ENCODE measurements around the gene TMEM131.
"Not testable (repeated sequence)": the region's sequence is repeated elsewhere in the genome, so short reads cannot be mapped to it uniquely, and the experiment has no call there.

TMEM131 gene

DNA sequence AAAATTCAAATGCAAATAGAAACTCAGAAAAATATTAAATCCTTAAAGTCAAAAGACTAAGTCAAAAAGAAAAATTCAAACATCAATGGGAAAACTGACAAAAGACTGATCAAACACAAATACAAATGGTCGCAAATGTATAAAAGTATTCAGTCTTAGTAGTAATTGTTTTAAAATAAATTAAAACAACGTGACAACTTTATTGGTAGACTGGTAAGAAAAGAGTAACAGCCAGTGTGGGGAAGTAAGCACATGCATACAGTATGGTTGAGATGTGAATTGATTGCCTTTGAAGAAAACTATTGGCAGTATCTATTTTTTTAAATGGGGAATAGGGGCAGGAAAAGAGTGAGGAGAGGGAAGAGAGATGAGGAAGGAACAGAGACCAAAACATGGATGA lies 9.8 kb downstream of the TMEM131 start:
- no peak for DNase-seq

DNA sequence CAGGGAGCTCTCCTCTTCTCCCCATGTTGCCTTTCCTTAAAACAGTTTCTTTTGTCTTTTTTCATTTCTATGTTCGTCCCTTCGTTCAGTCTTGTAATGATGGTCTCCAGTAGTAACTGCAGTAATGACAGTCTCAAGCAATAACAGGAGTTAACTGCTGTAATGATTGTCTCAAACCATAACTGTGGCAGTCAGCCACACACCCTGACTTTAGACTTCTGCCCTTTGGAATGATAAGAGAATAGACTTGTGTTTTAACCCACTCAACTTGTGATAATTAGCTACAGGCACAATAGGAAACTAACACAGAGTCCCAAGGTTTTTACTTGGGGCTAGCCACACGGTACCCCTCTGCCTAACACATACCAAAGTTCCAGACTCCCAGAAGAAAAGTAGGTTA lies 12.1 kb downstream of the TMEM131 start:
- DNase-seq: no peak

DNA sequence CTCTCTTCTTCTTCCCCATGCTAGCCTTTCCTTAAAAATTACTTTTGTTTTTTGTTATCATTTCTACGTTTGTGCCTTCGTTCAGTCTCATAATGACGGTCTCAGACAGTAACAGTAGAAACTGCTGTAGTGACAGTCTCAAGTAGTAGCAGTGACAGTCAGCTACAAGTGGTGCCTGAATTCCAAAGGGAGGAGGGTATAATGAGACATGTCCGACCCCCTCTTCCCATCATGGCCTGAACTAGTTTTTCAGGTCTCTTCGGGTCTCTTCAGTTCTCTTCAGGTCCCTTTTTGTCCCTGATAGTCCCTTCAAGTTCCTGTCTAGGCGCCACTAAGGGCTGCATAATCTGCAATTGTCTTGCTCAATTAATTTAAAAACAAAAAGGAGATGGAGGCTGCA lies 12.6 kb downstream of the TMEM131 start:
- no peak for DNase-seq

- no peak for DNase-seq
These were observed 13.1 kb downstream of the TMEM131 start for GRCh38 chr2:97982621-97983020.

DNA sequence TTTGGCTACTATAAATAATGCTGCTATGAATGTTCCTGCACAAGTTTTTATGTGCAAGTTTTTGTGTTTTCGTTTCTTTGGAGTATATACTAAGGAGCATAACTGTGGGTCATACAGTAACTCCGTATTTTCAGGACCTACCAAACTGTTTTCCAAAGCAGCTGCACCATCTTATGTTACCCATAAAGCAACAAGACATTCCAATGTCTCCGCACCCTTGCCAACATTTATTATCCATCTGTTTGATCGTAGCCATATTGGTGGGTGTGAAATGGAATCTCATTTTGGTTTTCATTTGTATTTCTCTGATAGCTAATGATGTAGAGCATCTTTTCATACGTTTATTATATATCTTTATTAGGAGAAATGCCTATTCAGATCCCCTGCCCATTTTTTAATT lies 13.8 kb downstream of the TMEM131 start:
- no peak for DNase-seq

- DNase-seq: no peak
These were observed 15.8 kb downstream of the TMEM131 start for GRCh38 chr2:97979904-97980303.

GRCh38 chr2:97974471-97974870 lies 21.3 kb downstream of the TMEM131 start:
- DNase-seq: no peak

GRCh38 chr2:97970293-97971060 lies 25.3 kb downstream of the TMEM131 start:
- no peak for DNase-seq

GRCh38 chr2:97969081-97970067 lies 26.4 kb downstream of the TMEM131 start:
- DNase-seq: no peak

DNA sequence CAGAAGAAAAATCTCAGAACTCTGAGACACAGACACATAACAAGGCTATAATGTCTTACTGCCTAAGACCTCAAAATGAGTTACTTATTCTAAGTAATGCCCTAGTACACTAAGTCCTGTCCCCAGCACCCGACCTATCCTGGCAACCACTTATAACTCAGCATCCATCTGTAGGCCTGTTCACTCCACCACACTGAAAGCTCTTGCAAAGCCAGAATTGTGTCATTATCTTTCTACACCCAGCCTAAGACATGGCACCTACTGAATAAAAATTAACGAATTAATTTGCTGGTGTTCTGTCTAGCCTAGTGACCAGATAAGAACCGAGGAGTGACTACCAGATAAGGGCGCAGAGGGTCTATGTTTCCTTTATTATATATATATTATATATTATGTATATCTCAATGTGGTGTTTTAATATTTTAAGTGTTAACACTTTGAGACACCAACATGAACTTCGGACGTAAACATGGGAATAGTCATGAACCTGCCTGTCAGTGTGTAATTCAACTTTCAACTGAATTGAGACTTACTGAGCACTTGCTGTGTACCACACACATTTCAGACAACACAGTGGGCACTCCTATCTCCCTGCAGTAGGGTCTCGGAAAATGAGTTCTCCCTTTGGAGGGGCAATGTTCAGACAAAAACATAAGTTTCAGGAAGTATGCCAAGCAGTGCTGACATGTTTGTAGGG lies 27.7 kb downstream of the TMEM131 start:
- no peak for DNase-seq

GRCh38 chr2:97967216-97967592 lies 28.5 kb downstream of the TMEM131 start:
- no peak for DNase-seq

- DNase-seq: no peak
These were observed 29.1 kb downstream of the TMEM131 start for GRCh38 chr2:97966545-97967215.

GRCh38 chr2:97965116-97965515 lies 30.6 kb downstream of the TMEM131 start:
- DNase-seq: no peak

GRCh38 chr2:97963880-97964279 lies 31.9 kb downstream of the TMEM131 start:
- no peak for DNase-seq

DNA sequence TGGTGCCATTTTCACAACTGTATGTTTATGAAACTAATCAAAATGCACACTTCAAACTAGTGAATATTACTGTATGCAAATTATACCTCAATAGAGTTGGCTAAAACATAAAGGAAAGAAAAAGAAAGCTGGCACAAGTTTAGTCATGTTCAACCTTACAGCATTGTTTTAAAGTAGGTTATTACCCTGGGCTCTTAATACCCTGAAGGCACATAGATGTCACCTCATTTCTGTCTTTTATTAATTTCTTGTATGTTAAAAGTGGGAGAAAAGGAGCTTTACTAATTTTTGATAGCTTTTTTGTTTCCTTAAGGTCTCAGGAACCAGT lies 32.7 kb downstream of the TMEM131 start:
- DNase-seq: no peak

DNA sequence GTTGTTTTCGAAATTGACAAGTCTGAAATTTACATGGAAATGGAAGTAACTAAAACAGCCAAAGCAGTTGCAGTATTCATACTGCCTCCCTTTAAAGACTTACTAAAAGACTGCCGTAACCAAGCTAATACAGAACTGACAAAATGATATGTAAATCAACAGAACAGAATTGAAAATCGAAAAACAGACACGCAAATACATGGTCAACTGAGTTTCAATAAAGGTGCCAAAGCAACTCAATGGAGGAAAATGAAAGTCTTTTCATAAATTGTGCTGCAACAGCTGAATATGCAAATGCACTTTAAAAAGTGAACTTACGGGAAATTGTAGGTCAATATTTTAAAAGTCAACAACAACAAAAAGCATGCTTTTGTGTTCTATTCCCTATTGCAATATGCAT lies 34.2 kb downstream of the TMEM131 start:
- no peak for DNase-seq

DNA sequence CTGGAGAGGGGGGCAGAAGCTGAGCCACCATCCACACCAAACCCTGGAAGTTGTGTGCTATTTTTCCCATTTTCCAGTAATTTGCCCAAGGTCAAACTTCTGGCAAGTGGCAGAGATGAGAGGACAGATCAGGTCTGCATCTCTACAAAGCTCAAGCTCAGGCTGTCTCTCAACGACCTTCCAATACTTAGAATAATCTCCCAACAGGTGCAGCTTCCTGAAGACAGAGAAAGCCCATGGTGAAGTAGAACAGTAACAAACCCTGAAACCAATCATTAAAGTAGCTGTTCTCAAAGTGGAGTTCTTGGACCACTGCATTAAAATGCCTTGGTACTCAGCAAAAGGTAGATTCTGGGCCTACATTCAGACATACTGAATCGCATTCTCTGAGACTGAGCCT lies 37.6 kb downstream of the TMEM131 start:
- no peak for DNase-seq

DNA sequence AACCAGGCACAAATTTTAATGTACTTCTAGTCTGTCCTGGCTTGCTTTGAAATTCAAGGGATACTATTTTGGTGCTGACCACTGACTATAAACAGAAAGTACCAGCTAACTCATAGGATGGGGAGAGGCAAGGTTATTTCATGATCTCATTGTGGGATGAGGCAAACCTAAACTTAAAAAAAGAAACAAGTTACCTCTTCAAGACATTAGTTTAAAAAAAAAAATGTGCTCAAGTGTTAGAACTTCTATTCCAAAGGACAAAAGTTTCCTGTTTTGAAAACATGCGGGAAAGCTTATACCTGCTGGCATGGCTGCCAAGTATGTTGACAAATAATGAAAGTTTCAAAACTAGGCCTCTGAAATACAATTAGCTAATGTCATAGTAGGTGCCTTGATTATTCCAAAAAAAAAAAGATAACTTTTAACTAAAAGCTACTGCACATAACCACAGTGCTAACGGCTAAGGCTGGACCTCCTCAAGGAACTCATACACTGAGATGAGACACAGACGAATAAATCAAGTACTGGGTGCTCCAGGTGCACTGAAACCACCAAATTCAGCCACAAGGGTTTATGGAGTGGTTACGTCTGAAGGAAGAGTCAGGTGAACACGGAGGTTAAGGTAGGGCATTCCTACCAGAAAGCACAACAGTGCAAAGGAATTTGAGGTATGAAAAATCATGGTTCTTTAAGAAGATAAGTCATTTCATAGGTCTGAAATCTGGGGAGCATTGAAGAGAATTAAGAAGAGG lies 38.1 kb downstream of the TMEM131 start:
- no peak for DNase-seq

DNA sequence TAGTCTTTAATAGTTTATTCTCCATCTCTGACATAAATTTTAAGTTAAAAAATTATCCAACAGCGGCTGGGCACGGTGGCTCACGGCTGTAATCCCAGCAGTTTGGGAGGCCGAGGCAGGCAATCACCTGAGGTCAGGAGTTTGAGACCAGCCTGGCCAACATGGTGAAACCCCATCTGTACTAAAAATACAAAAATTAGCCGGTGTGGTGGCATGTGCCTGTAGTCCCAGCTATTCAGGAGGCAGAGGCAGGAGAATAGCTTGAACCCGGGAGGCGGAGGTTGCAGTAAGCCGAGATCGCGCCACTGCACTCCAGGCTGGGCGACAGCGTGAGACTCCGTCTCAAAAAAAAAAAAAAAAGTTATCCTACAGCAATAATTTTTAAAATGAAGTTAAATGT lies 39.0 kb downstream of the TMEM131 start:
- not testable (repeated sequence) for DNase-seq

DNA sequence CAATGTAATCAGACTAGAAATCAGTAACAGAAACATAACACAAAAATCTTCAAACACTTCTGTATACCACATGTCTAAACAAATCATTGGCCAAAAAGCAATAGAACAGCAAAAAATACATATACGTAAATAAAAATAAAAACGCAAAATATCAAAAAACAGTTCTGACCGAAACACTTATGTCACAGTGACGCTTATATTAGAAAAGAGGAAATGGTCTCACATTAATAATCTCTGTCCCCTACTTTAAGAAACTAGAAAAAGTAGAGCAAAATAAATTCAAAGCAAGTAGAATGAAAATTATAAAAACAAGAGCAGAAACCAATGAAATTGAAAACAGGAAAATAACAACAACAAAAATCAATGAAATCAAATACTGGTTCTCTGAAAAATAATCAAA lies 41.9 kb downstream of the TMEM131 start:
- DNase-seq: no peak

DNA sequence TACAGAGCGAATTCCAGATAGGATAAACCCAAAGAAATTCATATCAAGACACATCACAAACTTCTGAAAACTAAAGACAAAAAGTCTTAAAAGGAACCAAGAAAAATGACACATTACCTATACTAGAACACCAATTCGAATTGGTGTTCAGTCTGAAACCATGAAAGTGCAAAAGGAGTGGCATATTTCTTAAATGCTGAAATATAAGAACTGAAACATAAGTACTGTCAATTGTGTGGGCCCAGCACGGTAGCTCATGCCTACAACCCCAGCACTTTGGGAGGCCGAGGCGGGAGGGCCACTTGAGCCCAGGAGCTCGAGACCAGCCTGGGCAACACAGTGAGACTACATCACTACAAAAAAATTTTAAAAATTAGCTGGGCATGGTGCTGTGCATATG lies 43.4 kb downstream of the TMEM131 start:
- no peak for DNase-seq

DNA sequence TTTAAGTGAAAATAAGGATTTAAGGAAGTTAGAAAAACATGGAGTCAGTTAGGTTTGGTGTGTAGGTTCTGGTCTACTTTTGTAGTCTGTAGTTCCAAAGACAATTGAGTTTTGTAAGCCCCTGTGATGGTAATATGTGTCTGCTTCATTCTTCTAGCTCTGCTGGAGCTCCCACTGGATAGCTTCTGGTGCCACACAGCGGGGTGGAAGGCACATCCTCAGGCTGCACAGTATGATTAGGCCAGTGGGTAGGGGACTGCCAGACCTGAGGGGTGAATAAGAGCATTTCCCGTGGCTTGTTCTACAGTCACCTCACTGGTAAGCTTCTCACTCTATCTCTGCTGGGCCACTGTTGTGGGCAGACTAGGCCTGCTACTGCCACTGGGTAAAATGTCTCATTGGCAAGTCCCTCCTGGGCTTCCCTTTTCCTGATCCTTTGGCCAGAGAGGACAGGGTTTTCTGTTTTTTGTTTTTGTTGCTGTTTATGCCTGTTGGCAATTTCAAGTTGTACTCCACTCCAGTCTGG lies 44.5 kb downstream of the TMEM131 start:
- DNase-seq: no peak
